ENCODE measurements around the gene OST4. TPM values are rescaled to one million over a fixed set of nuclear protein-coding genes. Genes with fewer than 3 reads are reported as not detected.

The OST4 gene
- polyA plus RNA-seq, 1 donor (not counting 4 experiments of a cell fraction or from before 2014, with no cell fraction given), result 393 TPM

GRCh38 chr2:27025281-27025800, 46.1 kb downstream of the OST4 start:
- Histone ChIP-seq H3K4me2 (ENCODE audit: control insufficient read depth, extremely low read depth, insufficient read depth, low read depth, low read length) (no peak overlapping the region), H3K4me1 (ENCODE audit: control insufficient read depth, extremely low read depth, insufficient read depth, low read length) (peaks cover 6% of the 10 kb centered on the region), H2AFZ (ENCODE audit: control insufficient read depth, low read length) (no peak overlapping the region), H4K20me1 (ENCODE audit: control insufficient read depth, extremely low read depth, insufficient read depth, low read length) (peaks cover 3% of the 10 kb centered on the region), H3K4me3 (ENCODE audit: control insufficient read depth in 2 of 3, extremely low read depth in 1 of 3, insufficient read depth in 2 of 3, low read depth in 1 of 3, low read length in 3 of 3) (no peak overlapping the region), H3K9ac (ENCODE audit: control insufficient read depth, extremely low read depth, insufficient read depth, low read length) (no peak overlapping the region), H3K9me1 (ENCODE audit: control insufficient read depth, extremely low read depth, insufficient read depth, low read length) (no peaks in the 10 kb centered on the region), H3K79me2 (ENCODE audit: control insufficient read depth, insufficient read depth, low read length) (peaks cover 7% of the 10 kb centered on the region), H3K36me3 (ENCODE audit: control insufficient read depth in 2 of 2, extremely low read depth in 1 of 2, insufficient read depth in 2 of 2, low read length in 2 of 2) (peaks cover 3 to 18% of the 10 kb centered on the region in 2 experiments), H3K27me3 (ENCODE audit: control insufficient read depth, extremely low read depth, insufficient read depth, low read length) (no peaks in the 10 kb centered on the region), H3K9me3 (ENCODE audit: control insufficient read depth, low read depth, low read length) (no peaks in the 10 kb centered on the region), H3K27ac (ENCODE audit: control insufficient read depth, insufficient read depth, low read length) (no peak overlapping the region)
- no peak for TF ChIP-seq CTCF (optimal IDR thresholded peaks at IDR 0.05 in 1 of 3, IDR thresholded peaks at IDR 0.05 in 1 of 3, conservative IDR thresholded peaks at IDR 0.05 in 1 of 3; ENCODE audit: extremely low read depth in 1 of 3, insufficient read depth in 2 of 3, low read length in 3 of 3)
- no peak for TF ChIP-seq EZH2 (IDR thresholded peaks at IDR 0.05; ENCODE audit: low read length)
- dilution Hi-C loops (cut with MboI; ENCODE audit: extremely low pct_ligation_motif_present, low sequenced_read_pairs), result no loop called here
- no peak for FAIRE-seq
- no peak for DNase-seq (ENCODE audit: low read depth, low spot score)

- dilution Hi-C loops (cut with MboI; ENCODE audit: extremely low pct_ligation_motif_present, low sequenced_read_pairs), result no loop called here
- Histone ChIP-seq H3K9me3 (ENCODE audit: control insufficient read depth, low read depth, low read length) (no peaks in the 10 kb centered on the region), H2AFZ (ENCODE audit: control insufficient read depth, low read length) (no peak overlapping the region), H3K9me1 (ENCODE audit: control insufficient read depth, extremely low read depth, insufficient read depth, low read length) (no peaks in the 10 kb centered on the region), H3K4me3 (ENCODE audit: control insufficient read depth in 2 of 3, extremely low read depth in 1 of 3, insufficient read depth in 2 of 3, low read depth in 1 of 3, low read length in 3 of 3) (no peak overlapping the region), H3K36me3 (ENCODE audit: control insufficient read depth in 2 of 2, extremely low read depth in 1 of 2, insufficient read depth in 2 of 2, low read length in 2 of 2) (peaks cover 3 to 18% of the 10 kb centered on the region in 2 experiments), H3K79me2 (ENCODE audit: control insufficient read depth, insufficient read depth, low read length) (peaks cover 7% of the 10 kb centered on the region), H3K4me2 (ENCODE audit: control insufficient read depth, extremely low read depth, insufficient read depth, low read depth, low read length) (no peak overlapping the region), H3K27me3 (ENCODE audit: control insufficient read depth, extremely low read depth, insufficient read depth, low read length) (no peaks in the 10 kb centered on the region), H4K20me1 (ENCODE audit: control insufficient read depth, extremely low read depth, insufficient read depth, low read length) (peaks cover 3% of the 10 kb centered on the region), H3K27ac (ENCODE audit: control insufficient read depth, insufficient read depth, low read length) (no peak overlapping the region), H3K9ac (ENCODE audit: control insufficient read depth, extremely low read depth, insufficient read depth, low read length) (no peak overlapping the region), H3K4me1 (ENCODE audit: control insufficient read depth, extremely low read depth, insufficient read depth, low read length) (peaks cover 6% of the 10 kb centered on the region)
- TF ChIP-seq CTCF (optimal IDR thresholded peaks at IDR 0.05 in 1 of 3, IDR thresholded peaks at IDR 0.05 in 1 of 3, conservative IDR thresholded peaks at IDR 0.05 in 1 of 3; ENCODE audit: extremely low read depth in 1 of 3, insufficient read depth in 2 of 3, low read length in 3 of 3) (no peak), EZH2 (IDR thresholded peaks at IDR 0.05; ENCODE audit: low read length) (no peak)
- FAIRE-seq, result no peak
- DNase-seq (ENCODE audit: low read depth, low spot score), result no peak
These were observed 46.6 kb downstream of the OST4 start for GRCh38 chr2:27024812-27025211.
